H9 (cell line): ENCODE data around the gene LRRC3. TPM values are rescaled to one million over a fixed set of nuclear protein-coding genes. Genes with fewer than 3 reads are reported as not detected.

Experiments
- DNase-seq: peaks from one replicate; pipeline ENCODE4 v3.0.0-alpha.2; 2017
- H2AFZ ChIP-seq: one replicate; pipeline ENCODE4 v1.6.1; 2013; ENCODE audit warnings: mild to moderate bottlenecking, low read length, control low read depth, moderate library complexity
- H2AK5ac ChIP-seq: 2 replicates; pipeline ENCODE4 v1.6.1; 2013; ENCODE audit warnings: low read length, control low read depth, mixed read lengths; ENCODE audit not compliant: insufficient read length
- H2BK120ac ChIP-seq: one replicate; pipeline ENCODE4 v1.6.1; 2013; ENCODE audit warnings: low read depth, mild to moderate bottlenecking, low read length, control low read depth, inconsistent platforms; ENCODE audit not compliant: poor library complexity, severe bottlenecking
- H2BK12ac ChIP-seq: 2 replicates; pipeline ENCODE4 v1.6.1; 2013; ENCODE audit warnings: low read length, control low read depth, mixed read lengths, low read depth; ENCODE audit not compliant: insufficient read length
- H2BK15ac ChIP-seq: 2 replicates; pipeline ENCODE4 v1.6.1; 2013; ENCODE audit warnings: low read depth, low read length, control low read depth
- H2BK20ac ChIP-seq: one replicate; pipeline ENCODE4 v1.6.1; 2013; ENCODE audit warnings: low read depth, mild to moderate bottlenecking, low read length, control low read depth, inconsistent platforms; ENCODE audit not compliant: poor library complexity, severe bottlenecking
- H2BK5ac ChIP-seq: 2 replicates; pipeline ENCODE4 v1.6.1; 2013; ENCODE audit warnings: low read length, control low read depth, mixed read lengths; ENCODE audit not compliant: insufficient read length
- H3K14ac ChIP-seq: 2 replicates; pipeline ENCODE4 v1.6.1; 2013; ENCODE audit warnings: low read length, control low read depth; ENCODE audit not compliant: insufficient read depth
- H3K18ac ChIP-seq: 2 replicates; pipeline ENCODE4 v1.6.1; 2013; ENCODE audit warnings: low read depth, mild to moderate bottlenecking, mixed read lengths, low read length, control low read depth; ENCODE audit not compliant: insufficient read length
- H3K23ac ChIP-seq: 2 replicates; pipeline ENCODE4 v1.6.1; 2013; ENCODE audit warnings: low read length, control low read depth, mixed read lengths, low read depth; ENCODE audit not compliant: insufficient read length
- H3K23me2 ChIP-seq: 2 replicates; pipeline ENCODE4 v1.6.1; 2013; ENCODE audit warnings: low read depth, mild to moderate bottlenecking, mixed read lengths, low read length, control low read depth; ENCODE audit not compliant: insufficient read length, poor library complexity, severe bottlenecking
- H3K27ac ChIP-seq: 2 replicates; pipeline ENCODE4 v1.5.1; 2013; ENCODE audit warnings: low read length, control low read depth, mixed read lengths, low read depth; ENCODE audit not compliant: insufficient read length
- H3K27me3 ChIP-seq: 2 replicates; pipeline ENCODE4 v1.6.1; 2013; ENCODE audit warnings: low read length, control low read depth, inconsistent platforms; ENCODE audit not compliant: insufficient read depth
- H3K4ac ChIP-seq: 2 replicates; pipeline ENCODE4 v1.6.1; 2013; ENCODE audit warnings: low read depth, mild to moderate bottlenecking, control low read depth, inconsistent platforms, low read length, moderate library complexity
- H3K4me1 ChIP-seq: 2 replicates; pipeline ENCODE4 v1.6.1; 2013; ENCODE audit warnings: low read length, control low read depth, inconsistent platforms; ENCODE audit not compliant: insufficient read depth
- H3K4me2 ChIP-seq: 2 replicates; pipeline ENCODE4 v1.6.1; 2013; ENCODE audit warnings: low read length, control low read depth, mixed read lengths; ENCODE audit not compliant: insufficient read length, insufficient read depth
- H3K56ac ChIP-seq: 2 replicates; pipeline ENCODE4 v1.6.1; 2013; ENCODE audit warnings: low read depth, mild to moderate bottlenecking, mixed read lengths, low read length, control low read depth; ENCODE audit not compliant: insufficient read length
- H3K79me1 ChIP-seq: 2 replicates; pipeline ENCODE4 v1.6.1; 2013; ENCODE audit warnings: low read depth, mild to moderate bottlenecking, moderate library complexity, low read length, control low read depth, inconsistent platforms; ENCODE audit not compliant: insufficient read depth, poor library complexity, severe bottlenecking
- H3K79me2 ChIP-seq: 2 replicates; pipeline ENCODE4 v1.6.1; 2013; ENCODE audit warnings: low read length, control low read depth, inconsistent platforms; ENCODE audit not compliant: insufficient read depth
- H3K9ac ChIP-seq: 2 replicates; pipeline ENCODE4 v1.6.1; 2013; ENCODE audit warnings: low read length, control low read depth, mixed read lengths; ENCODE audit not compliant: insufficient read length; ENCODE audit errors: extremely low read depth
- H3K9me3 ChIP-seq: one replicate; pipeline ENCODE4 v1.6.1; 2013; ENCODE audit warnings: low read depth, low read length, inconsistent platforms; ENCODE audit not compliant: control insufficient read depth
- H3T11ph ChIP-seq: one replicate; pipeline ENCODE4 v1.6.1; 2013; ENCODE audit warnings: mild to moderate bottlenecking, low read length, control low read depth, inconsistent platforms
- H4K20me1 ChIP-seq: one replicate; pipeline ENCODE4 v1.6.1; 2013; ENCODE audit not compliant: control insufficient read depth, insufficient read length, insufficient read depth
- H4K5ac ChIP-seq: 2 replicates; pipeline ENCODE4 v1.6.1; 2013; ENCODE audit warnings: low read depth, mild to moderate bottlenecking, mixed read lengths, low read length, control low read depth; ENCODE audit not compliant: insufficient read length
- H4K8ac ChIP-seq: replicated peaks from 2 replicates; pipeline ENCODE4 v1.6.1; 2013; ENCODE audit warnings: low read length, control low read depth, mixed read lengths, low read depth; ENCODE audit not compliant: insufficient read length
- H4K91ac ChIP-seq: 2 replicates; pipeline ENCODE4 v1.6.1; 2013; ENCODE audit warnings: low read depth, mild to moderate bottlenecking, moderate library complexity, mixed read lengths, low read length, control low read depth; ENCODE audit not compliant: insufficient read length
- H3K27ac Mint-ChIP-seq, 3 experiments: 2 replicates in 2 of 3; 3 replicates in 1 of 3; pipeline ENCODE4 v1.8.0; 2020 to 2021; ENCODE audit warnings: mixed read lengths in 3 of 3, mild to moderate bottlenecking in 1 of 3, moderate library complexity in 1 of 3
- H3K27me3 Mint-ChIP-seq: 2 replicates; pipeline ENCODE4 v1.8.0; 2021; ENCODE audit warnings: low read depth, mild to moderate bottlenecking, moderate library complexity, mixed read lengths
- H3K36me3 Mint-ChIP-seq, 3 experiments: 2 replicates in 2 of 3; 3 replicates in 1 of 3; pipeline ENCODE4 v1.8.0; 2020 to 2021; ENCODE audit warnings: low read depth in 3 of 3, mixed read lengths in 3 of 3; ENCODE audit not compliant: insufficient read depth in 1 of 3
- H3K4me1 Mint-ChIP-seq, 2 experiments: 2 replicates each; pipeline ENCODE4 v1.8.0; 2020; ENCODE audit warnings: mixed read lengths in 2 of 2
- H3K4me3 Mint-ChIP-seq, 2 experiments: 2 replicates in 1 of 2; 3 replicates in 1 of 2; pipeline ENCODE4 v1.8.0; 2020 to 2021; ENCODE audit warnings: mild to moderate bottlenecking in 2 of 2, mixed read lengths in 2 of 2, moderate library complexity in 1 of 2
- H3K9me3 Mint-ChIP-seq, 2 experiments: 2 replicates in 1 of 2; 3 replicates in 1 of 2; pipeline ENCODE4 v1.8.0; 2020; ENCODE audit warnings: mild to moderate bottlenecking in 2 of 2, mixed read lengths in 2 of 2, moderate library complexity in 1 of 2
- CTCF ChIP-seq: fragments of 200-600 bp; sonication (generic); conservative IDR thresholded peaks from 3 replicates; pipeline ENCODE4 v1.8.0; 2021; ENCODE audit warnings: antibody characterized with exemption, mild to moderate bottlenecking
- WGBS: extraction: QIAGEN DNeasy Blood & Tissue Kit; methylation state at CpG from one replicate; pipeline ENCODE4 v1.1.7; 2013; ENCODE audit warnings: missing lambda C conversion rate, low lambda C conversion rate, mixed read lengths; ENCODE audit not compliant: insufficient read length; ENCODE audit errors: extremely low coverage; 5-methylcytosine and 5-hydroxymethylcytosine counted together
- total RNA-seq: library from RNA; stranded (reverse); gene quantifications from 2 replicates; pipeline ENCODE4 v1.2.1, GENCODE V29; 2021

LRRC3 gene
- total RNA-seq, 1 experiment from 2014 or later, result 3.1 TPM

- Histone ChIP-seq H3K4me2 (no peak overlapping the region), H2BK20ac (no peak overlapping the region), H3K79me2 (no peaks in the 10 kb centered on the region), H3K14ac (no peak overlapping the region), H3K23me2 (no peaks in the 10 kb centered on the region), H2AFZ (no peak overlapping the region), H2BK120ac (no peak overlapping the region), H2AK5ac (no peak overlapping the region), H3K79me1 (no peaks in the 10 kb centered on the region), H3K27me3 (no peaks in the 10 kb centered on the region), H2BK15ac (no peak overlapping the region), H3K4ac (no peak overlapping the region), H3K18ac (no peak overlapping the region), H4K5ac (no peak overlapping the region), H4K8ac (no peak overlapping the region), H3K9ac (no peak overlapping the region), H3K27ac (no peak overlapping the region), H4K91ac (no peak overlapping the region), H3K9me3 (no peaks in the 10 kb centered on the region), H2BK12ac (no peak overlapping the region), H4K20me1 (no peaks in the 10 kb centered on the region), H3K4me1 (no peaks in the 10 kb centered on the region), H3K56ac (no peak overlapping the region), H3T11ph (no peak overlapping the region), H2BK5ac (no peak overlapping the region), H3K23ac (no peak overlapping the region)
- WGBS, result no CpG with 5 or more reads among the region's 5 CpGs
- H3K9me3 Mint-ChIP-seq, result no peaks in the 10 kb centered on the region
- no peak for TF ChIP-seq CTCF
- H3K27ac Mint-ChIP-seq, result no peak overlapping the region
- no peaks in the 10 kb centered on the region; the same call in 1 of the 2 replicates for H3K27me3 Mint-ChIP-seq
- H3K4me1 Mint-ChIP-seq, result no peaks in the 10 kb centered on the region
- DNase-seq, result no peak
- H3K4me3 Mint-ChIP-seq, result no peak overlapping the region
- H3K36me3 Mint-ChIP-seq, result no peaks in the 10 kb centered on the region; a peak in 2 of 7 replicates
Observed at GRCh38 chr21:44437371-44437695, 18.0 kb upstream of the LRRC3 start.
